Measurements from ENCODE around the gene FUT6.

FUT6 gene

DNA sequence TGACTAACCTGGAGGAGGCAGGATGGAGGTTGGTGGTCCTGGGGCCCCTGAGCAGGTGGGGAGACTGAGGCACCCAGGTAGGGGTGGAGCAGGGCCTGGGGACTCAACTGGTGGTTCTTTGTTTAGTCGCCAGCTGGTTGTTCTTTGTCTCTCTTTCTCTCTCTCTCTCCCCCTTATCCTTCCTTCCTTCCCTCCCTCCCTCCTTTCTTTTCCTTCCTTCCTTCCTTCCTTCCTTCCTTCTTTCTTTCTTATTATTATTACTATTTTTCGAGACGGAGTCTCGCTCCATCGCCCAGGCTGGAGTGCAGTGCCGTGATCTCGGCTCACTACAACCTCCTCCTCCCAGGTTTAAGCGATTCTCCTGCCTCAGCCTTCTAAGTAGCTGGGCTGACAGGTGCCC is 41.3 kb downstream of the FUT6 start:
- H3K27me3 ChIP-seq (ENCODE audit: insufficient read depth, low read length, poor library complexity, severe bottlenecking) = no peaks in the 10 kb centered on the region
- no peaks in the 10 kb centered on the region for H3K36me3 ChIP-seq (ENCODE audit: insufficient read depth, low read length)
- H3K4me1 ChIP-seq (ENCODE audit: insufficient read depth, low read length, poor library complexity, severe bottlenecking) = no peaks in the 10 kb centered on the region
- H3K79me2 ChIP-seq (ENCODE audit: insufficient read depth, low read length) = no peaks in the 10 kb centered on the region
- no peak overlapping the region for H3K4me2 ChIP-seq (ENCODE audit: low read depth, low read length, poor library complexity, severe bottlenecking)
- H2AFZ ChIP-seq (ENCODE audit: low read length) = no peak overlapping the region
- H3K4me3 ChIP-seq (ENCODE audit: low read length, poor library complexity, severe bottlenecking) = no peak overlapping the region
- no peaks in the 10 kb centered on the region for H3K9me2 ChIP-seq (replicated peaks; ENCODE audit: low read depth, low read length)
- no peaks in the 10 kb centered on the region for H3K9me3 ChIP-seq (ENCODE audit: insufficient read depth, low read depth, low read length)
- no peak for TF ChIP-seq EZH2phosphoT487 (IDR thresholded peaks at IDR 0.05; ENCODE audit: borderline replicate concordance)
- H3K9ac ChIP-seq (ENCODE audit: low read depth, low read length, poor library complexity, severe bottlenecking) = no peak overlapping the region
- H3F3A ChIP-seq (ENCODE audit: low read depth) = no peaks in the 10 kb centered on the region
- no peaks in the 10 kb centered on the region for H4K20me1 ChIP-seq (ENCODE audit: insufficient read depth, low read length, poor library complexity, severe bottlenecking)

GRCh38 chr19:5795382-5795919 is 44.1 kb downstream of the FUT6 start:
- H3K36me3 ChIP-seq (ENCODE audit: insufficient read depth, low read length) = no peaks in the 10 kb centered on the region
- H3K9me2 ChIP-seq (replicated peaks; ENCODE audit: low read depth, low read length) = no peaks in the 10 kb centered on the region
- H3K9ac ChIP-seq (ENCODE audit: low read depth, low read length, poor library complexity, severe bottlenecking) = no peak overlapping the region
- H3K9me3 ChIP-seq (ENCODE audit: insufficient read depth, low read depth, low read length) = no peaks in the 10 kb centered on the region
- no peaks in the 10 kb centered on the region for H4K20me1 ChIP-seq (ENCODE audit: insufficient read depth, low read length, poor library complexity, severe bottlenecking)
- no peaks in the 10 kb centered on the region for H3K79me2 ChIP-seq (ENCODE audit: insufficient read depth, low read length)
- no peaks in the 10 kb centered on the region for H3F3A ChIP-seq (ENCODE audit: low read depth)
- H3K4me2 ChIP-seq (ENCODE audit: low read depth, low read length, poor library complexity, severe bottlenecking) = no peak overlapping the region
- H3K27me3 ChIP-seq (ENCODE audit: insufficient read depth, low read length, poor library complexity, severe bottlenecking) = no peaks in the 10 kb centered on the region
- H2AFZ ChIP-seq (ENCODE audit: low read length) = no peak overlapping the region
- peaks cover 2% of the 10 kb centered on the region for H3K4me1 ChIP-seq (ENCODE audit: insufficient read depth, low read length, poor library complexity, severe bottlenecking)
- no peak for TF ChIP-seq EZH2phosphoT487 (IDR thresholded peaks at IDR 0.05; ENCODE audit: borderline replicate concordance)
- TF ChIP-seq, protein P1, sequence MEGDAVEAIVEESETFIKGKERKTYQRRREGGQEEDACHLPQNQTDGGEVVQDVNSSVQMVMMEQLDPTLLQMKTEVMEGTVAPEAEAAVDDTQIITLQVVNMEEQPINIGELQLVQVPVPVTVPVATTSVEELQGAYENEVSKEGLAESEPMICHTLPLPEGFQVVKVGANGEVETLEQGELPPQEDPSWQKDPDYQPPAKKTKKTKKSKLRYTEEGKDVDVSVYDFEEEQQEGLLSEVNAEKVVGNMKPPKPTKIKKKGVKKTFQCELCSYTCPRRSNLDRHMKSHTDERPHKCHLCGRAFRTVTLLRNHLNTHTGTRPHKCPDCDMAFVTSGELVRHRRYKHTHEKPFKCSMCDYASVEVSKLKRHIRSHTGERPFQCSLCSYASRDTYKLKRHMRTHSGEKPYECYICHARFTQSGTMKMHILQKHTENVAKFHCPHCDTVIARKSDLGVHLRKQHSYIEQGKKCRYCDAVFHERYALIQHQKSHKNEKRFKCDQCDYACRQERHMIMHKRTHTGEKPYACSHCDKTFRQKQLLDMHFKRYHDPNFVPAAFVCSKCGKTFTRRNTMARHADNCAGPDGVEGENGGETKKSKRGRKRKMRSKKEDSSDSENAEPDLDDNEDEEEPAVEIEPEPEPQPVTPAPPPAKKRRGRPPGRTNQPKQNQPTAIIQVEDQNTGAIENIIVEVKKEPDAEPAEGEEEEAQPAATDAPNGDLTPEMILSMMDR (conservative IDR thresholded peaks at IDR 0.05; ENCODE audit: low read length) = no peak
- H3K4me3 ChIP-seq (ENCODE audit: low read length, poor library complexity, severe bottlenecking) = no peak overlapping the region

DNA sequence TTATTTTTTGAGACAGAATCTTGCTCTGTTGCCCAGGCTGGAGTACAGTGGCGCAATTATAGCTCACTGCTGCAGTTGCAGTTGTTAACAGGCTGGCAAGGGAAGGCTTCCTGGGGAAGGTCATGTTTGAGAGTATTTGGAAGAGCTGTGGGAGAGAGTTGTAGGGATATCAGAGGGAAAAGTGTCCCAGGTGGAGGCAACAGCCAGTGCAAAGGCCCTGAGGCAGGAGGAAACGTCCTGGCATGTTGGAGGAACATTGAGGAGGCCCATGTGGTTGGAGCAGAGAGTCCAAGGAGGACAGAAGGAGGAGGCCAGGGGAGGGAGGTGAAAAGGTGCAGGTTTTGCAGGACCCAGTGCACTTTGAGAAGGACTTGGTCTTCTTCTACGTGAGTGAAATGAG is 46.3 kb downstream of the FUT6 start:
- Histone ChIP-seq H4K20me1 (ENCODE audit: insufficient read depth, low read length, poor library complexity, severe bottlenecking) (peaks cover 8% of the 10 kb centered on the region), H3K4me2 (ENCODE audit: low read depth, low read length, poor library complexity, severe bottlenecking) (no peak overlapping the region), H3K9me2 (replicated peaks; ENCODE audit: low read depth, low read length) (no peaks in the 10 kb centered on the region), H3K36me3 (ENCODE audit: insufficient read depth, low read length) (peaks cover 11% of the 10 kb centered on the region; the same call in 1 of the 2 replicates), H2AFZ (ENCODE audit: low read length) (no peak overlapping the region), H3K4me1 (ENCODE audit: insufficient read depth, low read length, poor library complexity, severe bottlenecking) (peaks cover 8% of the 10 kb centered on the region), H3K79me2 (ENCODE audit: insufficient read depth, low read length) (peaks cover 12% of the 10 kb centered on the region; the same call in 1 of the 2 replicates), H3K9me3 (ENCODE audit: insufficient read depth, low read depth, low read length) (no peaks in the 10 kb centered on the region), H3K27me3 (ENCODE audit: insufficient read depth, low read length, poor library complexity, severe bottlenecking) (no peaks in the 10 kb centered on the region), H3K9ac (ENCODE audit: low read depth, low read length, poor library complexity, severe bottlenecking) (no peak overlapping the region), H3K4me3 (ENCODE audit: low read length, poor library complexity, severe bottlenecking) (no peak overlapping the region), H3F3A (ENCODE audit: low read depth) (no peaks in the 10 kb centered on the region)
- TF ChIP-seq EZH2phosphoT487 (IDR thresholded peaks at IDR 0.05; ENCODE audit: borderline replicate concordance) = no peak
- TF ChIP-seq, protein P1 (conservative IDR thresholded peaks at IDR 0.05; ENCODE audit: low read length) = no peak

DNA sequence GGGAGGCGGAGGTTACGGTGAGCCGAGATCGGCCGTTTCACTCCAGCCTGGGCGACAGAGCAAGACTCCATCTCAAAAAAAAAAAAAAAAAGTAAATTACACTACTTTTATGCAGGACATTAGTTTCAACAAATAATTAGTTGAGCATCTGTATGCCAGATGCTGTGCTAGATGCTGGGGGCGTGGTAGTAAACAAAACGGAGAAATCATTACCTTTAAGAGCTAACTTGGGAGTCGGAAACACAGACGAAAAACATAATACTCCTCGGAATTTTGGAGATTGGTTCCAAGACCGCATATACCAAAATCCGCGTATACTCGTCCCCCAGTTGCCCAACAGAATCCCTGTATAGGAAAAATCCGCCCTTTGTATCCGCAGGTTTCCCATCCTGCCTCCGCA is 47.3 kb downstream of the FUT6 start:
- H3K4me3 ChIP-seq (ENCODE audit: low read length, poor library complexity, severe bottlenecking) = no peak overlapping the region
- H4K20me1 ChIP-seq (ENCODE audit: insufficient read depth, low read length, poor library complexity, severe bottlenecking) = peaks cover 8% of the 10 kb centered on the region
- H3K9me2 ChIP-seq (replicated peaks; ENCODE audit: low read depth, low read length) = no peaks in the 10 kb centered on the region
- TF ChIP-seq, protein P1 (conservative IDR thresholded peaks at IDR 0.05; ENCODE audit: low read length) = no peak
- TF ChIP-seq EZH2phosphoT487 (IDR thresholded peaks at IDR 0.05; ENCODE audit: borderline replicate concordance) = no peak
- no peaks in the 10 kb centered on the region for H3K27me3 ChIP-seq (ENCODE audit: insufficient read depth, low read length, poor library complexity, severe bottlenecking)
- peaks cover 21% of the 10 kb centered on the region; the same call in 1 of the 2 replicates for H3K79me2 ChIP-seq (ENCODE audit: insufficient read depth, low read length)
- H3F3A ChIP-seq (ENCODE audit: low read depth) = no peaks in the 10 kb centered on the region
- H3K4me1 ChIP-seq (ENCODE audit: insufficient read depth, low read length, poor library complexity, severe bottlenecking) = peaks cover 8% of the 10 kb centered on the region
- peaks cover 15% of the 10 kb centered on the region; the same call in 1 of the 2 replicates for H3K36me3 ChIP-seq (ENCODE audit: insufficient read depth, low read length)
- H3K4me2 ChIP-seq (ENCODE audit: low read depth, low read length, poor library complexity, severe bottlenecking) = no peak overlapping the region
- no peak overlapping the region for H2AFZ ChIP-seq (ENCODE audit: low read length)
- H3K9ac ChIP-seq (ENCODE audit: low read depth, low read length, poor library complexity, severe bottlenecking) = no peak overlapping the region
- H3K9me3 ChIP-seq (ENCODE audit: insufficient read depth, low read depth, low read length) = no peaks in the 10 kb centered on the region

Data from Loucy (cell line).